Upper lobe of right lung (tissue), 1 donor: ENCODE measurements around the gene COL5A1. TPM values are rescaled to one million over a fixed set of nuclear protein-coding genes. Genes with fewer than 3 reads are reported as not detected.

Experiments used
- ATAC-seq: fragments of 200-7000 bp; cut with Tn5 transposase; one replicate; pipeline ENCODE4 v1.9.1; 2020; ENCODE audit warnings: mild to moderate bottlenecking, moderate library complexity
- DNase-seq: peaks from one replicate; pipeline ENCODE4 v3.0.0-alpha.2; 2020
- H3K27ac ChIP-seq: fragments of 200-600 bp; one replicate; pipeline ENCODE4 v1.8.0; 2022
- H3K27me3 ChIP-seq: fragments of 200-600 bp; one replicate; pipeline ENCODE4 v1.8.0; 2022; ENCODE audit warnings: mild to moderate bottlenecking
- H3K36me3 ChIP-seq: fragments of 200-600 bp; one replicate; pipeline ENCODE4 v1.8.0; 2022
- H3K4me1 ChIP-seq: fragments of 200-600 bp; one replicate; pipeline ENCODE4 v1.8.0; 2022
- H3K4me3 ChIP-seq: fragments of 200-600 bp; one replicate; pipeline ENCODE4 v1.8.0; 2022; ENCODE audit warnings: mild to moderate bottlenecking
- H3K9me3 ChIP-seq: fragments of 200-600 bp; one replicate; pipeline ENCODE4 v1.8.0; 2022
- CTCF ChIP-seq: fragments of 200-600 bp; IDR thresholded peaks from one replicate; pipeline ENCODE4 v1.8.0; 2022; ENCODE audit warnings: antibody characterized with exemption
- intact Hi-C: fragments of 100-400 bp; cut with DNase I; formaldehyde crosslinking; loops from one replicate; pipeline ENCODE4 v1.11.0; 2022
- total RNA-seq: library from RNA; stranded (reverse); fragmentation: NEBNext Ultra II Directional; extraction: Animal tissue kit (Norgen Biotek cat#: 25700); gene quantifications from one replicate; pipeline ENCODE4 v1.2.1, GENCODE V29; 2021
- donor health status: DM: no; HTN: yes; CAD: no; lungs with severe emphysema.

COL5A1 gene
- total RNA-seq, 1 donor from 2014 or later = 37.8 TPM

- Histone ChIP-seq H3K27me3 (no peaks in the 10 kb centered on the region), H3K36me3 (no peaks in the 10 kb centered on the region), H3K4me3 (no peak overlapping the region), H3K9me3 (no peaks in the 10 kb centered on the region), H3K27ac (no peak overlapping the region), H3K4me1 (peaks cover 6% of the 10 kb centered on the region)
- ATAC-seq = no peak
- intact Hi-C loops = no loop called here
- peak; percentile 53 for DNase-seq
- TF ChIP-seq CTCF = no peak
These were observed 226.5 kb downstream of the COL5A1 start for GRCh38 chr9:134867917-134868750.

- Histone ChIP-seq H3K4me3 (no peak overlapping the region), H3K36me3 (no peaks in the 10 kb centered on the region), H3K4me1 (peaks cover 6% of the 10 kb centered on the region), H3K27ac (no peak overlapping the region), H3K27me3 (no peaks in the 10 kb centered on the region), H3K9me3 (no peaks in the 10 kb centered on the region)
- no peak for TF ChIP-seq CTCF
- ATAC-seq (no peak), DNase-seq (peak; percentile 60)
- intact Hi-C loops = no loop called here
These were observed 227.3 kb downstream of the COL5A1 start for GRCh38 chr9:134868751-134869553.

- no peaks in the 10 kb centered on the region for H3K27me3 ChIP-seq
- no peaks in the 10 kb centered on the region for H3K9me3 ChIP-seq
- ATAC-seq (no peak), DNase-seq (no peak)
- H3K27ac ChIP-seq = no peak overlapping the region
- TF ChIP-seq CTCF = no peak
- H3K36me3 ChIP-seq = no peaks in the 10 kb centered on the region
- H3K4me3 ChIP-seq = no peak overlapping the region
- H3K4me1 ChIP-seq = peaks cover 6% of the 10 kb centered on the region
- intact Hi-C loops = no loop called here
These were observed 228.1 kb downstream of the COL5A1 start for GRCh38 chr9:134869554-134870300.

GRCh38 chr9:134870301-134870694 lies 228.7 kb downstream of the COL5A1 start:
- intact Hi-C loops = no loop called here
- Histone ChIP-seq H3K4me3 (no peak overlapping the region), H3K4me1 (peaks cover 6% of the 10 kb centered on the region), H3K27me3 (no peaks in the 10 kb centered on the region), H3K27ac (peak overlapping the region; percentile 70), H3K9me3 (no peaks in the 10 kb centered on the region), H3K36me3 (no peaks in the 10 kb centered on the region)
- DNase-seq = no peak
- ATAC-seq = peak; percentile 21
- no peak for TF ChIP-seq CTCF

- TF ChIP-seq CTCF = no peak
- Histone ChIP-seq H3K27ac (peak overlapping the region; percentile 70), H3K9me3 (no peaks in the 10 kb centered on the region), H3K27me3 (no peaks in the 10 kb centered on the region), H3K36me3 (no peaks in the 10 kb centered on the region), H3K4me1 (peaks cover 6% of the 10 kb centered on the region), H3K4me3 (no peak overlapping the region)
- ATAC-seq (peak; percentile 20), DNase-seq (no peak)
- intact Hi-C loops = no loop called here
These were observed 229.4 kb downstream of the COL5A1 start for GRCh38 chr9:134870746-134871662.
